ENCODE results near the gene PGAM5.

The PGAM5 gene

DNA sequence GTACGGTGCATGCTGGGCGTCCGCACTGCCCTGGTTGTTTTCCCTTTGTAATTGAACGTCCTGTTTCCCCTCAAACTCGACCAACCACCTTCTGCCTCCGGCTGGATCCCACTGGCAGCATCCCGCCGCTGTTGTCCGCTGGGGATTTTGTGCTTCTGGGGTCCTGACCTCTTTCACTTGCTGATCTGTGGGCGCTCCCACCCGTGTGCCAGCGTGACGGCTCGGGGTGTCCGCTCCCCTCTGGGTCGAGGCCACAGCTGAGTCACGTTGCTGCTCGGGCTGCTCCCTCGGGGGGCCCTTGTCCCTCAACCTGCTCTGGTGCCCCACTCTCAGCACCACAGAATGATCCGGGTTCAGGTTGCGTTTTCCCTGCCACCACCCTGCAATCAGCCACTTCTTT is 8.0 kb downstream of the PGAM5 start:
- peaks cover 70% of the 10 kb centered on the region for H4K20me1 ChIP-seq (ENCODE audit: insufficient read depth, low read length)
- H3K36me3 ChIP-seq (ENCODE audit: insufficient read depth, low read length): peaks cover 81% of the 10 kb centered on the region
- TF ChIP-seq, protein P1, sequence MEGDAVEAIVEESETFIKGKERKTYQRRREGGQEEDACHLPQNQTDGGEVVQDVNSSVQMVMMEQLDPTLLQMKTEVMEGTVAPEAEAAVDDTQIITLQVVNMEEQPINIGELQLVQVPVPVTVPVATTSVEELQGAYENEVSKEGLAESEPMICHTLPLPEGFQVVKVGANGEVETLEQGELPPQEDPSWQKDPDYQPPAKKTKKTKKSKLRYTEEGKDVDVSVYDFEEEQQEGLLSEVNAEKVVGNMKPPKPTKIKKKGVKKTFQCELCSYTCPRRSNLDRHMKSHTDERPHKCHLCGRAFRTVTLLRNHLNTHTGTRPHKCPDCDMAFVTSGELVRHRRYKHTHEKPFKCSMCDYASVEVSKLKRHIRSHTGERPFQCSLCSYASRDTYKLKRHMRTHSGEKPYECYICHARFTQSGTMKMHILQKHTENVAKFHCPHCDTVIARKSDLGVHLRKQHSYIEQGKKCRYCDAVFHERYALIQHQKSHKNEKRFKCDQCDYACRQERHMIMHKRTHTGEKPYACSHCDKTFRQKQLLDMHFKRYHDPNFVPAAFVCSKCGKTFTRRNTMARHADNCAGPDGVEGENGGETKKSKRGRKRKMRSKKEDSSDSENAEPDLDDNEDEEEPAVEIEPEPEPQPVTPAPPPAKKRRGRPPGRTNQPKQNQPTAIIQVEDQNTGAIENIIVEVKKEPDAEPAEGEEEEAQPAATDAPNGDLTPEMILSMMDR (IDR thresholded peaks at IDR 0.05; ENCODE audit: borderline replicate concordance, extremely low read depth, low read length, poor library complexity, severe bottlenecking): no peak
- no peak for TF ChIP-seq EZH2 (IDR thresholded peaks at IDR 0.05; ENCODE audit: borderline replicate concordance, low read depth, low read length, severe bottlenecking)
- no peak overlapping the region for H2AFZ ChIP-seq (ENCODE audit: low read depth, low read length)
- H3K9ac ChIP-seq (ENCODE audit: low read depth, low read length): no peak overlapping the region
- ATAC-seq (ENCODE audit: insufficient read depth, low read depth) (no peak), DNase-seq (no peak)
- peaks cover 47% of the 10 kb centered on the region for H3K79me2 ChIP-seq (ENCODE audit: insufficient read depth, low read length)
- H3K4me2 ChIP-seq (ENCODE audit: insufficient read depth, low read length): no peak overlapping the region
- no peak overlapping the region for H3K4me3 ChIP-seq (ENCODE audit: low read depth in 1 of 2, low read length in 2 of 2)
- no peaks in the 10 kb centered on the region for H3K27me3 ChIP-seq (ENCODE audit: insufficient read depth, low read length, poor library complexity)
- H3K9me3 ChIP-seq (ENCODE audit: insufficient read depth, low read length, severe bottlenecking): no peaks in the 10 kb centered on the region
- H3K4me1 ChIP-seq (ENCODE audit: insufficient read depth, low read length): peaks cover 2% of the 10 kb centered on the region; the same call in 1 of the 2 replicates
- no peak overlapping the region for H3K27ac ChIP-seq (ENCODE audit: low read length)

DNA sequence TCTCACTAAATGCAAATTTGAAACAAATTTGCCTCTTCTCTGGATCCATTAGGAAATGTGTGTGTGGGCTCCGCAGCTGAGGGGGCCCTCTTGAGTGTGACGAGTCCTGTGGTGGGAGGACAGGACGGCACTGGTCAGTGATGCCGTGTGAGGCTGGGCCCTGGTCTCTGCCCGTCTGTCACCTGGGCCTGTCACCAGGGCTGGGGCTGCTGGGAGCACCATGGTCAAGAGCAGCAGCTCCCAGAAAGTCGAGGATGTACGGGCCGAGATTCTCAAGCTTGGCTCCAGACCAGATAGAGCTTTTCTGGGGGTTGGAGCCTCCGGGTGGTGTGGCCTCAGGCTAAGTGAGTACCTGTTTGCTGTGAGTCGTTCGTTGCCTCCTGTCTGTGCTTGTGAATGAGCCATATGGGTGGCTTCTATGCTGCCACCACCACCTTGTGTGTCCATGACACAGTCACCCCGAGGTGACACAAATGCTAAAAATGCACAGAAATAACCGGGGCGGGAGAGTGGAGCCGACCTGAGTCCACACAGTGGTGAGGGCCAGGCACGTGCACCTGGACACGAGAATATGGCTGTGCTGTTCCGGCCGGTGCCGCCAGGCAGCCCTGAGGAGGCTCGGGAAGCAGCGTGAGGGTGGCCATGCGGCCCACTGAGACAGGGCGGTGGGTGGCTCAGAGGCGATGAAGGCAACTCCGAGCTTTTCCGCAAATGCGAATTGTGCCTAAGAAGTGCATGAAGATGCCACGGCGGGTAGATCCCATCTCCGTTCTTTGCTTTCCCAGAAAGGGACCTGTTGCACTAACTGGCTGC is 8.7 kb downstream of the PGAM5 start:
- Histone ChIP-seq H2AFZ (ENCODE audit: low read depth, low read length) (no peak overlapping the region), H3K27ac (ENCODE audit: low read length) (no peak overlapping the region), H3K36me3 (ENCODE audit: insufficient read depth, low read length) (peaks cover 81% of the 10 kb centered on the region), H3K9ac (ENCODE audit: low read depth, low read length) (no peak overlapping the region), H3K9me3 (ENCODE audit: insufficient read depth, low read length, severe bottlenecking) (no peaks in the 10 kb centered on the region), H3K4me1 (ENCODE audit: insufficient read depth, low read length) (no peaks in the 10 kb centered on the region; the same call in 1 of the 2 replicates), H3K79me2 (ENCODE audit: insufficient read depth, low read length) (peaks cover 41% of the 10 kb centered on the region), H4K20me1 (ENCODE audit: insufficient read depth, low read length) (peaks cover 70% of the 10 kb centered on the region), H3K27me3 (ENCODE audit: insufficient read depth, low read length, poor library complexity) (no peaks in the 10 kb centered on the region), H3K4me3 (ENCODE audit: low read depth in 1 of 2, low read length in 2 of 2) (no peak overlapping the region), H3K4me2 (ENCODE audit: insufficient read depth, low read length) (no peak overlapping the region)
- TF ChIP-seq, protein P1 (IDR thresholded peaks at IDR 0.05; ENCODE audit: borderline replicate concordance, extremely low read depth, low read length, poor library complexity, severe bottlenecking): no peak
- no peak for TF ChIP-seq EZH2 (IDR thresholded peaks at IDR 0.05; ENCODE audit: borderline replicate concordance, low read depth, low read length, severe bottlenecking)
- no peak for ATAC-seq (ENCODE audit: insufficient read depth, low read depth)
- no peak for DNase-seq

DNA sequence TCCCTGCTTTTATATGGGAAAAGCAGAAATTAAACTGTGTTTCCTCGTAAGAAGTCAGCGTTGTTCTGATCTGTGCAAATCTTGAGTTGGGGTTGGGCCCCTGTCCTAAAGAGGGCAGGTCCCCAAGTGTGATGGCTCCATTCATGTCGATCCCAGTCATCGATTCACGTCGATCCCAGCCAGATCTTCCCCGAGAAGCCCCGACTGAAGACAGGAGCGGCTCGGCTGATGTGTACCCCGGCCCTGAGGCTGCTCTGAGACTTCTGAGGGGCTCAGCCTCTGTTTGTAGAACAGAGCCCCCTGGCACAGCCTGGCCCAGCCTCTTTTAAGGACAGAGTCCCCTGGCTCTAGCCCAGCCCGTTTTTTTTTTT is 9.3 kb downstream of the PGAM5 start:
- H3K9me3 ChIP-seq (ENCODE audit: insufficient read depth, low read length, severe bottlenecking): no peaks in the 10 kb centered on the region
- no peaks in the 10 kb centered on the region for H3K27me3 ChIP-seq (ENCODE audit: insufficient read depth, low read length, poor library complexity)
- H4K20me1 ChIP-seq (ENCODE audit: insufficient read depth, low read length): peaks cover 70% of the 10 kb centered on the region
- ATAC-seq (ENCODE audit: insufficient read depth, low read depth) (no peak), DNase-seq (no peak)
- peaks cover 35% of the 10 kb centered on the region for H3K79me2 ChIP-seq (ENCODE audit: insufficient read depth, low read length)
- H3K9ac ChIP-seq (ENCODE audit: low read depth, low read length): no peak overlapping the region
- H3K27ac ChIP-seq (ENCODE audit: low read length): no peak overlapping the region
- no peak overlapping the region for H3K4me3 ChIP-seq (ENCODE audit: low read depth in 1 of 2, low read length in 2 of 2)
- H3K4me1 ChIP-seq (ENCODE audit: insufficient read depth, low read length): no peaks in the 10 kb centered on the region
- TF ChIP-seq EZH2 (IDR thresholded peaks at IDR 0.05; ENCODE audit: borderline replicate concordance, low read depth, low read length, severe bottlenecking): no peak
- TF ChIP-seq, protein P1 (IDR thresholded peaks at IDR 0.05; ENCODE audit: borderline replicate concordance, extremely low read depth, low read length, poor library complexity, severe bottlenecking): no peak
- H2AFZ ChIP-seq (ENCODE audit: low read depth, low read length): no peak overlapping the region
- no peak overlapping the region for H3K4me2 ChIP-seq (ENCODE audit: insufficient read depth, low read length)
- H3K36me3 ChIP-seq (ENCODE audit: insufficient read depth, low read length): peaks cover 81% of the 10 kb centered on the region
